GM12878 (cell line): ENCODE measurements around the gene DGLUCY. TPM values are rescaled to one million over a fixed set of nuclear protein-coding genes. Genes with fewer than 3 reads are reported as not detected.

Source experiments
- CEBPB ChIP-seq, 2 experiments: fragments of 150-350 bp in 1 of 2; IDR thresholded peaks; 2 replicates each; pipeline ENCODE4 v1.6.1; 2012 to 2014; ENCODE audit warnings: low read depth in 2 of 2, low read length in 2 of 2, borderline replicate concordance in 1 of 2, inconsistent platforms in 1 of 2
- GABPA ChIP-seq: IDR thresholded peaks from 2 replicates; pipeline ENCODE4 v1.6.1; 2014; ENCODE audit warnings: antibody characterized with exemption, low read depth, mild to moderate bottlenecking, inconsistent platforms
- HDAC2 ChIP-seq: fragments of 200-600 bp; sonication (generic); IDR thresholded peaks from 2 replicates; pipeline ENCODE4 v1.6.1; 2017
- LARP7 ChIP-seq: fragments of 450-650 bp; IDR thresholded peaks from 2 replicates; pipeline ENCODE4 v1.6.1; 2017; ENCODE audit warnings: mild to moderate bottlenecking
- MEF2B ChIP-seq: fragments of 450-650 bp; IDR thresholded peaks from 2 replicates; pipeline ENCODE4 v1.6.1; 2018; ENCODE audit warnings: mild to moderate bottlenecking, moderate library complexity; ENCODE audit not compliant: partially characterized antibody, poor library complexity, severe bottlenecking
- MTA2 ChIP-seq: fragments of 450-650 bp; IDR thresholded peaks from 2 replicates; pipeline ENCODE4 v1.6.1; 2016; ENCODE audit warnings: low read depth, mild to moderate bottlenecking, moderate library complexity
- NFXL1 ChIP-seq: fragments of 450-650 bp; IDR thresholded peaks from 2 replicates; pipeline ENCODE4 v1.6.1; 2017; ENCODE audit warnings: antibody characterized with exemption, mild to moderate bottlenecking, borderline replicate concordance
- NR2C2 ChIP-seq: IDR thresholded peaks from 2 replicates; pipeline ENCODE4 v1.6.1; 2011; ENCODE audit warnings: borderline replicate concordance, low read depth; ENCODE audit not compliant: control insufficient read depth, insufficient read length
- POLR2A ChIP-seq: IDR thresholded peaks from 2 replicates; pipeline ENCODE4 v1.6.1; 2011; ENCODE audit warnings: low read depth, mild to moderate bottlenecking, low read length
- RBBP5 ChIP-seq: fragments of 200-600 bp; sonication (generic); conservative IDR thresholded peaks from 2 replicates; pipeline ENCODE4 v1.6.1; 2016
- SP1 ChIP-seq: IDR thresholded peaks from one replicate; pipeline ENCODE4 v1.6.1; 2011; ENCODE audit warnings: low read depth, low read length
- TBL1XR1 ChIP-seq: IDR thresholded peaks from 2 replicates; pipeline ENCODE4 v1.6.1; 2012; ENCODE audit warnings: low read depth, low read length, improper control_type of control experiment
- ZNF384 ChIP-seq: IDR thresholded peaks from 2 replicates; pipeline ENCODE4 v1.6.1; 2012; ENCODE audit warnings: low read depth, mild to moderate bottlenecking, low read length, improper control_type of control experiment, borderline replicate concordance
- ZNF622 ChIP-seq: fragments of 450-650 bp; IDR thresholded peaks from 2 replicates; pipeline ENCODE4 v1.6.1; 2017; ENCODE audit warnings: mild to moderate bottlenecking, inconsistent platforms
- polyA plus RNA-seq, 11 experiments: library from polyadenylated mRNA; depleted of rRNA in 4 of 11; unstranded in 6 of 11; stranded (reverse) in 5 of 11; fragments of >200 nt; fragmentation: Nextera tagmentation in 4 of 11; fragmentation: Illumina TruSeq in 1 of 11; extraction: Ambion mirVana in 4 of 11; extraction: Trizol in 1 of 11; gene quantifications; 1 replicate in 1 of 11; 2 replicates in 10 of 11; pipeline versions ENCODE4 v1.2.1 to v1.2.3, GENCODE V29; 2011 to 2016; ENCODE audit warnings: inconsistent platforms in 2 of 11, missing spikeins in 2 of 11, low read depth in 1 of 11
- total RNA-seq, 4 experiments: library from RNA; depleted of rRNA in 3 of 4; stranded (reverse); fragments of >200 nt in 3 of 4; fragmentation: Illumina TruSeq in 1 of 4; extraction: Trizol in 1 of 4; gene quantifications; 2 replicates each; pipeline versions ENCODE4 v1.2.1 to v1.2.3, GENCODE V29; 2013 to 2021
- TF ChIP-seq, protein P1 (sequence below): fragments of 450-650 bp; formaldehyde crosslinking; IDR thresholded peaks from 2 replicates; pipeline ENCODE4 v1.5.0; 2022; ENCODE audit warnings: mild to moderate bottlenecking, missing genetic modification characterization
- TF ChIP-seq, protein P2 (sequence below): IDR thresholded peaks from 2 replicates; pipeline ENCODE4 v1.6.1; 2012; ENCODE audit warnings: low read depth, low read length, improper control_type of control experiment
- TF ChIP-seq, protein P3 (sequence below): fragments of 450-650 bp; IDR thresholded peaks from 2 replicates; pipeline ENCODE4 v1.6.1; 2017; ENCODE audit warnings: low read depth, mild to moderate bottlenecking, moderate library complexity
- TF ChIP-seq, protein P4 (sequence below): IDR thresholded peaks from 2 replicates; pipeline ENCODE4 v1.6.1; 2011; ENCODE audit warnings: borderline replicate concordance, low read depth, mild to moderate bottlenecking, moderate library complexity, low read length; ENCODE audit not compliant: insufficient read depth, poor library complexity, severe bottlenecking
- TF ChIP-seq, protein P5 (sequence below): fragments of 150-350 bp; IDR thresholded peaks from 2 replicates; pipeline ENCODE4 v1.6.1; 2016; ENCODE audit warnings: low read depth, low read length

The DGLUCY gene
- total and polyA plus RNA-seq, 10 of the 15 experiments (the other 5 are each of a cell fraction or from before 2014, with no cell fraction given) = 15.0 to 70.3 (median 55.1) TPM

DNA sequence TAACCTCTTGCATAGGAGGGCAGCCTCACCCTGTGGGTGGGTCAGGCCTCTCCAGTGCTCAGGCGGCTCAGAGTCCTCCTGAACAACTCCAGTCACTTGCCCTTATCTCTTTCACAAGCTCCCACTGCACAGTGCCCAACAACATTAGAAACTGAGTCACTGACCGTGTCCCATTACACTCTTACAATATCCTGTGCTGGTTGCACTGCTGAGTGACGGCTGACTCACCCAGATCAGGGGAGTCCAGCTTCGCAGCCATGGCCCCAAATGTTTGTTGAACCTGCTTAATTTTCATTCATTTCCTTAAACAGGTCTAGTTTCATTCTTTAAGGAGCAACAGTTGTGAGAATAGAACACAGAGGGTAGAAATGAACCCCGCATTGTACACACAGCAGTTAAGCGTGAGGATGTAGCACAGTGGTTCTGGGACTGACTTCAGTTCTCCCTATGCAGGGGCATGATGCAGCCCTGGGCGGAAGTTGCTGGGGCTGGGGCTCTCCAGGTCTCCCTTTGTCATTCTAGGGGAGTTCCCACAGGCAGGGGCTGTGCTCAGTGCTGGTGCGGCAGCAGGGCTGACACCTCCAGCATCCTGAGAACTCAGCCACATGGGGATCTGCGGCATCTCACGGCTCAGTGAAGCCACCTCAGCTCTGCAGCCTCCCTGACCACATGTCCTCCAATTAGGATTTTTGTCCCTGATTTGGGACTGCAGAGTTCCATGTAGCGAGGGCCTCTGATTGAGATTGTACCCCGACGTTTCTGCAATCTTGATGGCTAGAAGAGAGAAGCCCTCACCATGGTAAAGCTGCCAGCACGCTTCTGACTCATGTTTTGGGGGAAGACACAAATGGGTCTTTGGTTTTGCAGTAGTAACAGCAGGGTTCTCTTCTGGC, 114.5 kb downstream of the DGLUCY start (continued):
- TF ChIP-seq MEF2B = peak; percentile 81
- no peak for TF ChIP-seq CEBPB (IDR thresholded peaks at IDR 0.05; ENCODE audit: borderline replicate concordance in 1 of 2, low read depth in 2 of 2, low read length in 2 of 2)
- TF ChIP-seq RBBP5 = no peak
- TF ChIP-seq NR2C2 = no peak
- TF ChIP-seq ZNF384 = no peak
- TF ChIP-seq MTA2 = peak; percentile 78
- TF ChIP-seq, protein P1, sequence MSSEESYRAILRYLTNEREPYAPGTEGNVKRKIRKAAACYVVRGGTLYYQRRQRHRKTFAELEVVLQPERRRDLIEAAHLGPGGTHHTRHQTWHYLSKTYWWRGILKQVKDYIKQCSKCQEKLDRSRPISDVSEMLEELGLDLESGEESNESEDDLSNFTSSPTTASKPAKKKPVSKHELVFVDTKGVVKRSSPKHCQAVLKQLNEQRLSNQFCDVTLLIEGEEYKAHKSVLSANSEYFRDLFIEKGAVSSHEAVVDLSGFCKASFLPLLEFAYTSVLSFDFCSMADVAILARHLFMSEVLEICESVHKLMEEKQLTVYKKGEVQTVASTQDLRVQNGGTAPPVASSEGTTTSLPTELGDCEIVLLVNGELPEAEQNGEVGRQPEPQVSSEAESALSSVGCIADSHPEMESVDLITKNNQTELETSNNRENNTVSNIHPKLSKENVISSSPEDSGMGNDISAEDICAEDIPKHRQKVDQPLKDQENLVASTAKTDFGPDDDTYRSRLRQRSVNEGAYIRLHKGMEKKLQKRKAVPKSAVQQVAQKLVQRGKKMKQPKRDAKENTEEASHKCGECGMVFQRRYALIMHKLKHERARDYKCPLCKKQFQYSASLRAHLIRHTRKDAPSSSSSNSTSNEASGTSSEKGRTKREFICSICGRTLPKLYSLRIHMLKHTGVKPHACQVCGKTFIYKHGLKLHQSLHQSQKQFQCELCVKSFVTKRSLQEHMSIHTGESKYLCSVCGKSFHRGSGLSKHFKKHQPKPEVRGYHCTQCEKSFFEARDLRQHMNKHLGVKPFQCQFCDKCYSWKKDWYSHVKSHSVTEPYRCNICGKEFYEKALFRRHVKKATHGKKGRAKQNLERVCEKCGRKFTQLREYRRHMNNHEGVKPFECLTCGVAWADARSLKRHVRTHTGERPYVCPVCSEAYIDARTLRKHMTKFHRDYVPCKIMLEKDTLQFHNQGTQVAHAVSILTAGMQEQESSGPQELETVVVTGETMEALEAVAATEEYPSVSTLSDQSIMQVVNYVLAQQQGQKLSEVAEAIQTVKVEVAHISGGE (CRISPR knock-in tag) = no peak
- TF ChIP-seq TBL1XR1 = no peak
- no peak for TF ChIP-seq HDAC2
- peak; percentile 63 for TF ChIP-seq POLR2A
- TF ChIP-seq, protein P2, sequence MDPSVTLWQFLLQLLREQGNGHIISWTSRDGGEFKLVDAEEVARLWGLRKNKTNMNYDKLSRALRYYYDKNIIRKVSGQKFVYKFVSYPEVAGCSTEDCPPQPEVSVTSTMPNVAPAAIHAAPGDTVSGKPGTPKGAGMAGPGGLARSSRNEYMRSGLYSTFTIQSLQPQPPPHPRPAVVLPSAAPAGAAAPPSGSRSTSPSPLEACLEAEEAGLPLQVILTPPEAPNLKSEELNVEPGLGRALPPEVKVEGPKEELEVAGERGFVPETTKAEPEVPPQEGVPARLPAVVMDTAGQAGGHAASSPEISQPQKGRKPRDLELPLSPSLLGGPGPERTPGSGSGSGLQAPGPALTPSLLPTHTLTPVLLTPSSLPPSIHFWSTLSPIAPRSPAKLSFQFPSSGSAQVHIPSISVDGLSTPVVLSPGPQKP = no peak
- peak; percentile 7 for TF ChIP-seq SP1
- TF ChIP-seq LARP7 = no peak
- no peak for TF ChIP-seq ZNF622
- TF ChIP-seq, protein P3, sequence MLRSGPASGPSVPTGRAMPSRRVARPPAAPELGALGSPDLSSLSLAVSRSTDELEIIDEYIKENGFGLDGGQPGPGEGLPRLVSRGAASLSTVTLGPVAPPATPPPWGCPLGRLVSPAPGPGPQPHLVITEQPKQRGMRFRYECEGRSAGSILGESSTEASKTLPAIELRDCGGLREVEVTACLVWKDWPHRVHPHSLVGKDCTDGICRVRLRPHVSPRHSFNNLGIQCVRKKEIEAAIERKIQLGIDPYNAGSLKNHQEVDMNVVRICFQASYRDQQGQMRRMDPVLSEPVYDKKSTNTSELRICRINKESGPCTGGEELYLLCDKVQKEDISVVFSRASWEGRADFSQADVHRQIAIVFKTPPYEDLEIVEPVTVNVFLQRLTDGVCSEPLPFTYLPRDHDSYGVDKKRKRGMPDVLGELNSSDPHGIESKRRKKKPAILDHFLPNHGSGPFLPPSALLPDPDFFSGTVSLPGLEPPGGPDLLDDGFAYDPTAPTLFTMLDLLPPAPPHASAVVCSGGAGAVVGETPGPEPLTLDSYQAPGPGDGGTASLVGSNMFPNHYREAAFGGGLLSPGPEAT = peak; percentile 89
- TF ChIP-seq, protein P4, sequence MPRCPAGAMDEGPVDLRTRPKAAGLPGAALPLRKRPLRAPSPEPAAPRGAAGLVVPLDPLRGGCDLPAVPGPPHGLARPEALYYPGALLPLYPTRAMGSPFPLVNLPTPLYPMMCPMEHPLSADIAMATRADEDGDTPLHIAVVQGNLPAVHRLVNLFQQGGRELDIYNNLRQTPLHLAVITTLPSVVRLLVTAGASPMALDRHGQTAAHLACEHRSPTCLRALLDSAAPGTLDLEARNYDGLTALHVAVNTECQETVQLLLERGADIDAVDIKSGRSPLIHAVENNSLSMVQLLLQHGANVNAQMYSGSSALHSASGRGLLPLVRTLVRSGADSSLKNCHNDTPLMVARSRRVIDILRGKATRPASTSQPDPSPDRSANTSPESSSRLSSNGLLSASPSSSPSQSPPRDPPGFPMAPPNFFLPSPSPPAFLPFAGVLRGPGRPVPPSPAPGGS = peak; percentile 88
- TF ChIP-seq NFXL1 = no peak
- TF ChIP-seq, protein P5, sequence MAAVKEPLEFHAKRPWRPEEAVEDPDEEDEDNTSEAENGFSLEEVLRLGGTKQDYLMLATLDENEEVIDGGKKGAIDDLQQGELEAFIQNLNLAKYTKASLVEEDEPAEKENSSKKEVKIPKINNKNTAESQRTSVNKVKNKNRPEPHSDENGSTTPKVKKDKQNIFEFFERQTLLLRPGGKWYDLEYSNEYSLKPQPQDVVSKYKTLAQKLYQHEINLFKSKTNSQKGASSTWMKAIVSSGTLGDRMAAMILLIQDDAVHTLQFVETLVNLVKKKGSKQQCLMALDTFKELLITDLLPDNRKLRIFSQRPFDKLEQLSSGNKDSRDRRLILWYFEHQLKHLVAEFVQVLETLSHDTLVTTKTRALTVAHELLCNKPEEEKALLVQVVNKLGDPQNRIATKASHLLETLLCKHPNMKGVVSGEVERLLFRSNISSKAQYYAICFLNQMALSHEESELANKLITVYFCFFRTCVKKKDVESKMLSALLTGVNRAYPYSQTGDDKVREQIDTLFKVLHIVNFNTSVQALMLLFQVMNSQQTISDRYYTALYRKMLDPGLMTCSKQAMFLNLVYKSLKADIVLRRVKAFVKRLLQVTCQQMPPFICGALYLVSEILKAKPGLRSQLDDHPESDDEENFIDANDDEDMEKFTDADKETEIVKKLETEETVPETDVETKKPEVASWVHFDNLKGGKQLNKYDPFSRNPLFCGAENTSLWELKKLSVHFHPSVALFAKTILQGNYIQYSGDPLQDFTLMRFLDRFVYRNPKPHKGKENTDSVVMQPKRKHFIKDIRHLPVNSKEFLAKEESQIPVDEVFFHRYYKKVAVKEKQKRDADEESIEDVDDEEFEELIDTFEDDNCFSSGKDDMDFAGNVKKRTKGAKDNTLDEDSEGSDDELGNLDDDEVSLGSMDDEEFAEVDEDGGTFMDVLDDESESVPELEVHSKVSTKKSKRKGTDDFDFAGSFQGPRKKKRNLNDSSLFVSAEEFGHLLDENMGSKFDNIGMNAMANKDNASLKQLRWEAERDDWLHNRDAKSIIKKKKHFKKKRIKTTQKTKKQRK = no peak
- 0 out of 2 replicates have a peak, but pooled peaks have one; percentile 27 for TF ChIP-seq GABPA
